Parathyroid adenoma (tissue), 2 donors: ENCODE data around the gene EDNRB.
"Not testable (repeated sequence)": the region's sequence is repeated elsewhere in the genome, so short reads cannot be mapped to it uniquely, and the experiment has no call there.

Experiments used
- H2AFZ ChIP-seq: fragments of 300-600 bp; sonication (generic); one replicate; pipeline ENCODE4 v1.7.0; 2017; ENCODE audit warnings: antibody characterized with exemption, mild to moderate bottlenecking
- H3K27ac ChIP-seq: fragments of 300-600 bp; sonication (generic); one replicate; pipeline ENCODE4 v1.7.0; 2017
- H3K27me3 ChIP-seq: fragments of 300-600 bp; sonication (generic); one replicate; pipeline ENCODE4 v1.7.0; 2017; ENCODE audit warnings: low read length; ENCODE audit not compliant: control insufficient read depth, insufficient read depth
- H3K36me3 ChIP-seq: fragments of 300-600 bp; sonication (generic); one replicate; pipeline ENCODE4 v1.7.0; 2017; ENCODE audit warnings: low read length; ENCODE audit not compliant: control insufficient read depth, insufficient read depth
- H3K4me1 ChIP-seq: fragments of 300-600 bp; sonication (generic); one replicate; pipeline ENCODE4 v1.7.0; 2017; ENCODE audit warnings: control low read depth
- H3K4me2 ChIP-seq: fragments of 300-600 bp; sonication (generic); one replicate; pipeline ENCODE4 v1.7.0; 2017; ENCODE audit warnings: low read length
- H3K4me3 ChIP-seq: fragments of 300-600 bp; sonication (generic); one replicate; pipeline ENCODE4 v1.7.0; 2017; ENCODE audit warnings: low read depth, low read length
- H3K79me2 ChIP-seq: fragments of 300-600 bp; sonication (generic); one replicate; pipeline ENCODE4 v1.7.0; 2017; ENCODE audit warnings: control low read depth
- H3K9ac ChIP-seq: fragments of 300-600 bp; sonication (generic); one replicate; pipeline ENCODE4 v1.7.0; 2017; ENCODE audit warnings: mild to moderate bottlenecking
- H3K9me3 ChIP-seq: fragments of 300-600 bp; sonication (generic); one replicate; pipeline ENCODE4 v1.7.0; 2017; ENCODE audit warnings: low read length; ENCODE audit not compliant: control insufficient read depth
- CTCF ChIP-seq: fragments of 300-600 bp; sonication (generic); IDR thresholded peaks from one replicate; pipeline ENCODE4 v1.7.0; 2017; ENCODE audit warnings: antibody characterized with exemption, mild to moderate bottlenecking
- donor health status: primary hyperparathyroidism.

EDNRB gene

GRCh38 chr13:77859450-77859849 is 59.2 kb downstream of the EDNRB start:
- Histone ChIP-seq H3K79me2 (no peaks in the 10 kb centered on the region), H3K4me3 (no peak overlapping the region), H3K36me3 (no peaks in the 10 kb centered on the region), H3K27ac (no peak overlapping the region), H3K9me3 (no peaks in the 10 kb centered on the region), H3K27me3 (no peaks in the 10 kb centered on the region), H3K4me2 (no peak overlapping the region), H2AFZ (no peak overlapping the region), H3K9ac (no peak overlapping the region), H3K4me1 (no peaks in the 10 kb centered on the region)
- no peak for TF ChIP-seq CTCF

GRCh38 chr13:77857531-77858209 is 61.0 kb downstream of the EDNRB start:
- no peaks in the 10 kb centered on the region for H3K36me3 ChIP-seq
- H3K4me1 ChIP-seq: no peaks in the 10 kb centered on the region
- no peak overlapping the region for H3K27ac ChIP-seq
- no peak overlapping the region for H3K4me3 ChIP-seq
- H3K9ac ChIP-seq: no peak overlapping the region
- no peak overlapping the region for H2AFZ ChIP-seq
- H3K9me3 ChIP-seq: no peaks in the 10 kb centered on the region
- no peak for TF ChIP-seq CTCF
- H3K4me2 ChIP-seq: no peak overlapping the region
- no peaks in the 10 kb centered on the region for H3K27me3 ChIP-seq
- H3K79me2 ChIP-seq: no peaks in the 10 kb centered on the region

GRCh38 chr13:77853703-77854102 is 64.9 kb downstream of the EDNRB start:
- Histone ChIP-seq H3K9ac (no peak overlapping the region), H3K27ac (no peak overlapping the region), H3K27me3 (no peaks in the 10 kb centered on the region), H3K4me2 (no peak overlapping the region), H3K36me3 (no peaks in the 10 kb centered on the region), H2AFZ (no peak overlapping the region), H3K9me3 (no peaks in the 10 kb centered on the region), H3K79me2 (no peaks in the 10 kb centered on the region), H3K4me3 (no peak overlapping the region), H3K4me1 (no peaks in the 10 kb centered on the region)
- no peak for TF ChIP-seq CTCF

- H3K27ac ChIP-seq, H2AFZ ChIP-seq, H3K27me3 ChIP-seq, H3K9me3 ChIP-seq, H3K79me2 ChIP-seq, H3K4me2 ChIP-seq, H3K36me3 ChIP-seq, H3K9ac ChIP-seq, H3K4me1 ChIP-seq, H3K4me3 ChIP-seq: not testable (repeated sequence)
Measured at GRCh38 chr13:77848050-77848449, 70.6 kb downstream of the EDNRB start.

GRCh38 chr13:77846173-77846572 is 72.5 kb downstream of the EDNRB start:
- Histone ChIP-seq H3K9ac (no peak overlapping the region), H3K79me2 (no peaks in the 10 kb centered on the region), H3K27ac (no peak overlapping the region), H3K4me3 (no peak overlapping the region), H3K4me1 (no peaks in the 10 kb centered on the region), H2AFZ (no peak overlapping the region), H3K4me2 (no peak overlapping the region), H3K36me3 (no peaks in the 10 kb centered on the region), H3K9me3 (no peaks in the 10 kb centered on the region), H3K27me3 (no peaks in the 10 kb centered on the region)
- TF ChIP-seq CTCF: no peak
